HepG2 (cell line): ENCODE measurements around the gene NCBP2L. TPM values are rescaled to one million over a fixed set of nuclear protein-coding genes. Genes with fewer than 3 reads are reported as not detected.

ENCODE experiments used
- CSRNP1 ChIP-seq: sonication (generic); formaldehyde crosslinking; IDR thresholded peaks from 2 replicates; pipeline ENCODE4 v1.8.1; 2023; ENCODE audit warnings: mild to moderate bottlenecking, missing genetic modification reagents
- MYNN ChIP-seq: sonication (generic); formaldehyde crosslinking; IDR thresholded peaks from 2 replicates; pipeline ENCODE4 v1.4.0; 2020; ENCODE audit warnings: mild to moderate bottlenecking, low read depth, missing genetic modification reagents
- ZBTB40 ChIP-seq, 2 experiments: fragments of 450-650 bp in 1 of 2; sonication (generic) in 1 of 2; formaldehyde crosslinking in 1 of 2; IDR thresholded peaks; 2 replicates each; pipeline versions ENCODE4 v1.6.1 to v1.8.0; 2016 to 2022; ENCODE audit warnings: antibody characterized with exemption in 1 of 2, mild to moderate bottlenecking in 1 of 2, missing genetic modification reagents in 1 of 2
- ZBTB49 ChIP-seq: sonication (generic); formaldehyde crosslinking; IDR thresholded peaks from 2 replicates; pipeline ENCODE4 v1.4.0; 2020; ENCODE audit warnings: missing genetic modification reagents, borderline replicate concordance
- polyA plus RNA-seq, 8 experiments: library from polyadenylated mRNA; depleted of rRNA in 3 of 8; stranded (reverse) in 7 of 8; unstranded in 1 of 8; fragments of >200 nt; fragmentation: Illumina TruSeq in 4 of 8; extraction: Trizol in 4 of 8; gene quantifications; 2 replicates each; pipeline versions ENCODE4 v1.2.1 to v1.2.3, GENCODE V29; 2011 to 2016; ENCODE audit warnings: low read depth in 4 of 8, missing spikeins in 1 of 8, mixed read lengths in 1 of 8; ENCODE audit not compliant: insufficient read depth in 1 of 8
- total RNA-seq, 5 experiments: library from RNA; depleted of rRNA; stranded (reverse); fragments of >200 nt; fragmentation: Illumina TruSeq; extraction: Trizol; gene quantifications; 2 replicates each; pipeline ENCODE4 v1.2.3, GENCODE V29; 2016; ENCODE audit warnings: low read depth in 1 of 5

The NCBP2L gene
- total and polyA plus RNA-seq, 2 of the 13 experiments (the other 11 are each of a cell fraction or from before 2014, with no cell fraction given) = not detected

GRCh38 chrX:107750263-107750662 lies 27.3 kb upstream of the NCBP2L start (continued):
- TF ChIP-seq ZBTB40 (IDR thresholded peaks at IDR 0.05) = no peak
- TF ChIP-seq ZBTB40 (CRISPR knock-in tag; IDR thresholded peaks at IDR 0.05) = no peak
- no peak for TF ChIP-seq CSRNP1
- no peak for TF ChIP-seq ZBTB49 (CRISPR knock-in tag)
- no peak for TF ChIP-seq MYNN (CRISPR knock-in tag)
